ENCODE measurements around the gene SLC5A2.
A peak's percentile ranks its signal among the peaks of the same experiment; 100 is the strongest.

SLC5A2 gene

DNA sequence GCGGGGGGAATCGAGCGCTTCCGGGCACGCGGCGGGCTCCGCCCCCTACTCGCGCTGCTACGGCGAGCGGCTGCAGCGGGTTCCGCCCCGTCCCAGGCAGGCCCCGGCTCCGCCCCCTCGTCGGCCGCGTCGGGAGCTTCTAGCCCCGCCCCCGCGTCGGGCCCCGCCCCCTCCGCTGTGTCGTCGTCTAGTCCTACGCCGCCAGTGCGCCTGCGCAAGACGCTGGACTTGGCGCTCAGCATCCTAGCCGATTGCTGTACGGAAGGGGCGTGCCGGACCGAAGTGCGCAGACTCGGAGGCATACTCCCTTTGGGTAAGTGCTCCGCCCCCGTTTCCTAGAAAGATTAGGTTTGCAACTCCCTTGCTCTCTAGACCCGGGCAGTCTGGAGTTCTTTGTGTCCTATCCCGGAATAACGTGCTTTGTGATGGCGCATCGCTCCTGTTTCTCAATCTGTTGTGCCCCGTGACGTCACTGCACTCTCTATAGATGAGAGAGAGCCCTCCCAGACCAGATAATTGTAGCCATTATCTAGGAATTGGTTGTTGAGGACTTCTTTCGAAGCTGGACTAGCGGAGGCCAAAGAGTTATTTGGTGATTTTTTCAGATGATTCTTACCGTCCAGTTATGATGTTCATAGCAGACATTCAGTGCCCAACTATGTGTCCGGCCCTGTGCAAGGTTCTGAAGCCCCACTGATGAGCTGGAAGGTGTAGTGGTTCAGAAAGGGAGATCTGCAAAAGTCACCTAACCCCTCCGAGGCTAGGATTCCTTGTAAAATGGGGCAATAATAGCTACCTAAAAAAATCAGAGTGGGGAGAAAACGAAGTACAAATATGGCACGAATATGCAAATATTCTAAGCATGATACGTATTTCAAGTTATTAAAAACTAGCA lies 23.0 kb upstream of the SLC5A2 start:
- DNase-seq (ENCODE audit: low spot score) = peak; percentile 99

DNA sequence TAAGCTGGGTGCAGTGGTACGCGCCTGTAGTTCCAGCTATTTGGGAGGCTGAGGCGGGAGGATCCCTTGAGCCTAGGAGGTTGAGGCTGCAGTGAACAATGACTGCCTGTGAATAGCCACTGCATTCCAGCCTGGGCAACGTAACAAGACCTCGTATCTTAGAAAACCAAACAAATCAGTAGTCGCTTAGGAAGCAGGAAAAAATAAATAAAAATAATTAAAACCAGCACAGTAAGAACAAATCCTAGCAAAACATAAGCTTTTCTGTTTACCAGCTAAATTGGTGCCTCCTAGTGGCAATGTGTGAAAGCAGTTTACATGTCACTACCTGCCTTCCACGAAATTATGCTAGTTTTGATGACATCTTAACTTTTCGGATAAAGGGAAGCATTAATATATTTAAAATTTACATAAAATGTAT lies 22.3 kb upstream of the SLC5A2 start:
- peak; percentile 52 for DNase-seq (ENCODE audit: low spot score)

DNA sequence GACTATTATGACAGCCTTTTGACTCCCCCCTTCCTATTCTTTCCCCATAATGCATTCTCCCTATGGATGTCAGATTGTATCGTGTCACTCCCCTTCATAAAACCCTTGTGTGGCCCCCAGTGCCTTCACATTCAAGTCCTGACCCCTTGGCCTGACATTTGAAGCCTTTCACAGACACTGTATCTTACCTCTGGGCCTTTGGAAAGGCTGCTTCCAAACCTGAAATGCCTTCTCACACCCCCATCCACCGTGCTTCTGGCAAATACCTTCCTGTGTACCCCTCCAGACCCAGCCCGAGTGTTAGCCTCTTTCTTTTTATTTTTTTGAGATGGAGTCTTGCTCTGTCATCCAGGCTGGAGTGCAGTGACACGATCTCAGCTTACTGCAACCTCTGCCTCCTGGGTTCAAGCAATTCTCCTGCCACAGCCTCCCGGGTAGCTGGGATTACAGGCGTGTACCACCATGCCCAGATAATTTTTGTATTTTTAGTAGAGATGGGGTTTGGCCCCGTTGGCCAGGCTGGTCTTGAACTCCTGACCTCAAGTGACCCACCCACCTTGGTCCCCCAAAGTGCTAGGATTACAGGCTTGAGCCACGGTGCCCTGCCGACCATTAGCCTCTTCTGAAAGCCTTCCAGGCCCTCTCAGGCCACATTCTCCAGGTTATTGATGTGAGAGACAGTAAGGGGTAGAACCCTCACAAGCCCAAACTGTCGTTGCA lies 21.6 kb upstream of the SLC5A2 start:
- no peak for DNase-seq (ENCODE audit: low spot score)

DNA sequence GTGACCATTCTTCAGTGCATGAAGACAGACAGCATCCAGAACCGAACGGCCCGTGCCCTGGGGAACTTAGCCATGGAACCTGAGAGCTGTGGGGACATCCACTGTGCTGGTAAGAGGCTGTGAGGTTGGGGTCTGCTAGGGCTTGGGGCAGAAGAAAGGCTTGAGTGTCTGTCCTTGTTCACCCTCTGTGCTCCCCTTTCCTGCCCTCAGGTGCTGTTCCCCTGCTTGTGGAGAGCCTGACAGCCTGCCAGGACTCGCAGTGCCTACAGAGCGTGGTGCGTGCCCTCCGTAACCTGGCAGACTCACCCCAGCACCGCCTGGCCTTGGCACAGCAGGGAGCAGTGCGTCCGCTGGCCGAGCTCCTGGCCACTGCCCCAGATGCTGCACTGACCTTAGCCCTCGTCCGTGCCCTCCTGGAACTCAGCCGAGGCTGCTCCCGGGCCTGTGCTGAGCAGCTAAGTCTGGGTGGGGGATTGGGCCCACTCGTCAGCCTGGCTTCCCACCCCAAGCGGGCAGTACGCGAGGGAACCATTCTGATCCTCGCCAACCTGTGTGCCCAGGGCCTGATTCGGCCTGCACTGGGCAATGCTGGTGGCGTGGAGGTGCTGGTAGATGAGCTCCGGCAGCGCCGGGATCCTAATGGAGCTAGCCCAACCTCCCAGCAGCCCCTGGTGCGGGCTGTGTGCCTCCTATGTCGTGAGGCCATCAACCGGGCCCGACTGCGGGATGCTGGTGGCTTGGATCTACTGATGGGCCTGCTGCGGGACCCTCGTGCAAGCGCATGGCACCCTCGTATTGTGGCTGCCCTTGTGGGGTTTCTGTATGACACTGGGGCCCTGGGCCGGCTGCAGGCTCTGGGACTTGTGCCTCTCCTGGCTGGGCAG lies 20.8 kb upstream of the SLC5A2 start:
- DNase-seq (ENCODE audit: low spot score) = no peak

DNA sequence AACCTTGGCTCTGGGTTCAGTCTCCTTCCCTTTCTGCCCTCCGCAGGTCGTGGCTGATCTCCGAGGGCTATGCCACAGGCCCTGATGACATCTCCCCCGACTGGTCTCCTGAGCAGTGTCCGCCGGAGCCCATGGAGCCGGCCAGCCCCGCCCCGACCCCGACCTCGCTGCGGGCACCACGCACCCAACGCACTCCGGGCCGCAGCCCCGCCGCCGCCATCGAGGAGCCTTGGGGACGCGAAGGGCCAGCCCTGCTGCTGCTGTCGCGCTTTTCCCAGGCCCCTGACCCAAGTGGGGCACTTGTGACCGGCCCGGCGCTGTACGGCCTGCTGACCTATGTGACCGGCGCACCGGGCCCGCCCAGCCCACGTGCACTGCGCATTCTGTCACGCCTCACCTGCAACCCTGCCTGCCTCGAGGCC lies 18.6 kb upstream of the SLC5A2 start:
- no peak for DNase-seq (ENCODE audit: low spot score)

DNA sequence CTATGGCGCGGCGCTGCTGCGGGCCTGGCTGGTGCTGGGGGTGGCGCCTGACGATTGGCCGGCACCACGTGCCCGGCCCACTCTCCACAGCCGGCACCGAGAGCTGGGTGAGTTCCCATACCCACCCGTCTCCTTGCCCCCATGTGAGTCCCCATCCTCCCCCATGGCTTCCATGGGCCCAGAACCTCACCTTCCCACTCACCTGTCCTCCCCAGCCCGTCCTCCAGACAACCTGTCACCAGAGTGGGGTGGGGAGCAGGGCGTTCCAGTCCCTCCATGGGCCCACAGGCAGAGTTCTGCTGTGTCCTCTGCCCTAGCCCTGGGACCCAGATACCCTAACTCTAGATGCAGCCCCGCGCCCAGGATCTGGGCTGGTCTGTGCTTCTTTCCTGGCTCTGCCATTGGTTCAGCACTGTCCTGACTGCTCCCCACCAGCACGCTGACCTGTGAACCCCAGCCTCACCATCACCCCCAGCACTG lies 18.1 kb upstream of the SLC5A2 start:
- DNase-seq (ENCODE audit: low spot score) = no peak

DNA sequence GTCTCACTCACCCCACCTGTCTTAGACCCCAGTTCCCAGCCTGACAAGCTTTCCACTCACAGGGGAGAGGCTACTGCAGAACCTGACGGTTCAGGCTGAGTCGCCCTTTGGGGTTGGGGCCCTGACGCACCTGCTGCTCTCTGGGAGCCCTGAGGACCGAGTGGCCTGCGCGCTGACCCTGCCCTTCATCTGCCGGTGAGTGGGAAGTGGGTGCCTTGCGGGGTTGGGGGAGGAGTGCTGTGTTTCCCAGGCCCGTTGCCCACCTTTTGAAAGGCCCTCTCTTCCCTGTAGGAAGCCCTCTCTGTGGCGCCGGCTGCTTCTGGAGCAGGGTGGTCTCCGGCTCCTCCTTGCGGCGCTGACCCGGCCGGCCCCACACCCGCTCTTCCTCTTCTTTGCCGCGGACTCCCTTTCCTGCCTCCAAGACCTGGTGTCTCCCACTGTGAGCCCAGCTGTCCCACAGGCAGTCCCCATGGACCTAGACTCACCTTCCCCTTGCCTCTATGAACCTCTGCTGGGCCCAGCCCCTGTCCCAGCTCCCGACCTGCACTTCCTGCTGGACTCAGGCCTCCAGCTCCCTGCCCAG lies 17.0 kb upstream of the SLC5A2 start:
- DNase-seq (ENCODE audit: low spot score) = no peak

DNA sequence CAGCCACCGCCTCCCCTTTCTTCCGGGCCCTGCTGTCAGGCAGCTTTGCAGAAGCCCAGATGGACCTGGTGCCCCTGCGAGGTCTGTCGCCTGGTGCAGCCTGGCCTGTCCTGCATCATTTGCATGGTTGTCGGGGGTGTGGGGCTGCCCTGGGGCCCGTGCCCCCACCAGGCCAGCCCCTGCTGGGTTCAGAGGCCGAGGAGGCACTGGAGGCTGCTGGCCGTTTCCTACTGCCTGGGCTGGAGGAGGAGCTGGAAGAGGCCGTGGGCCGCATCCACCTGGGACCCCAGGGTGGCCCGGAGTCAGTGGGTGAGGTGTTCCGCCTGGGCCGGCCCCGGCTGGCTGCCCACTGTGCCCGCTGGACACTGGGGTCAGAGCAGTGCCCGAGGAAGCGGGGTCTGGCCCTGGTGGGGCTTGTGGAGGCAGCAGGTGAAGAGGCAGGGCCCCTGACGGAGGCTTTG lies 16.5 kb upstream of the SLC5A2 start:
- DNase-seq (ENCODE audit: low spot score) = no peak

DNA sequence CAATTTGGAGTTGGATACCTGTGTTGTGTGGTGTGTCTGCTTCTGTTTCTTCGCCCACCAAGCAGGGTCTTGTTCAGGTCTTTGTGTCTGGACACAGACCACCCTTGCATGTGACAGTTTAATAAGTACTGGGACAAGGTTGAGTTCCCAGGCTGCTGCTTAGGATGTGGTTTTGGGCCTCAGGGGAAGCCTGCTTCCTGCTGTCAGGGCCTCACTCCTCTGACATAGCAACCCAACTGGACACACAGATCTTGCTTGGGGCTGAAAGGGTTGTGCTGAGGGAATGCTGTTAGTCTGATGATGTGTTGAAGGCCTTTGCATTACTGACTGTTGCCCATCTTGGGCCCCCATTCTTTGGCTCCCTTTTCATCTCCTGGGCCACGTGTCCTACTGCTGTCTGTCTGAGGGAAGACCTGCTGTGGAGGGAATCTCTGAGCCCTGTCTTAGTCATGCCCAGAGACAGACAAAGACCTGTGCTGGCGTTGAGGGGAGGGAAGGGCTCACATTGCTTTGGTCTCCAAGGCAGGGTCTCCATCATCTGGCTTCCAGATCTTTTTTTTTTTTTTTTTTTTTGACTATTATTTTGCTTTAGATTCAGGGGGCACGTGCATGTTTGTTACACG lies 15.7 kb upstream of the SLC5A2 start:
- no peak for DNase-seq (ENCODE audit: low spot score)

DNA sequence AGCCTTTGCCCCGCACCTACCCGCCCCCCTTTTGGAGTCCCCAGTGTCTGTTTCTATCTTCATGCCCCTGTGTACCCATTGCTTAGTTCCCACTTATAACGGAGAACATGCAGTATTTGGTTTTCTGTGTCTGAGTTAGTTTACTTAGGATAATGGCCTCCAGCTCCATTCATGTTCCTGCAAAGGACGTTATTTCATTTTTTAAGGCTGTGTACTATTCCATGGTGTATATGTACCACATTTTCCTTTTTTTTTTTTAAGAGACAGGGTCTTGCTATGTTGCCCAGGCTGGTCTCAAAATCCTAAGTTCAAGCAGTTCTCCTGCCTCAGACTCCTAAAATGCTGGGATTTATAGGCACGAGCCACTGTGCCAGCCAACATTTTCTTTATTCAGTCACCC lies 15.1 kb upstream of the SLC5A2 start:
- no peak for DNase-seq (ENCODE audit: low spot score)

DNA sequence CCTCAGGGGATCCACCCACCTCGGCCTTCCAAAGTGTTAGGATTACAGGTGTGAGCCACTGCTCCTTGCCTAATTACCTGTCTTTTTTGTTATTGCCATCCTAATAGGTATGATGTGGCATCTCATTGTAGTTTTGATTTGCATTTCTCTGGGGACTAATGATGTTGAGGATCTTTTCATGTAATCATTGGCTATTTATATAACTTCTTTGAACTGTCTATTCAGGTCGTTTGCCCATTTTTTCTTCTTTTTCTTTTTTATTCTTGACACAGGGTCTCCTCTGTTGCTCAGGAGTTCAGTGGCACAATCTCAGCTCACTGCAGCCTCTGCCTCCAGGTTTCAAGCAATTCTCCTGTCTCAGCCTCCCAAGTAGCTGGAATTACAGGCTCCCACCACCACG lies 12.3 kb upstream of the SLC5A2 start:
- no peak for DNase-seq (ENCODE audit: low spot score)

DNA sequence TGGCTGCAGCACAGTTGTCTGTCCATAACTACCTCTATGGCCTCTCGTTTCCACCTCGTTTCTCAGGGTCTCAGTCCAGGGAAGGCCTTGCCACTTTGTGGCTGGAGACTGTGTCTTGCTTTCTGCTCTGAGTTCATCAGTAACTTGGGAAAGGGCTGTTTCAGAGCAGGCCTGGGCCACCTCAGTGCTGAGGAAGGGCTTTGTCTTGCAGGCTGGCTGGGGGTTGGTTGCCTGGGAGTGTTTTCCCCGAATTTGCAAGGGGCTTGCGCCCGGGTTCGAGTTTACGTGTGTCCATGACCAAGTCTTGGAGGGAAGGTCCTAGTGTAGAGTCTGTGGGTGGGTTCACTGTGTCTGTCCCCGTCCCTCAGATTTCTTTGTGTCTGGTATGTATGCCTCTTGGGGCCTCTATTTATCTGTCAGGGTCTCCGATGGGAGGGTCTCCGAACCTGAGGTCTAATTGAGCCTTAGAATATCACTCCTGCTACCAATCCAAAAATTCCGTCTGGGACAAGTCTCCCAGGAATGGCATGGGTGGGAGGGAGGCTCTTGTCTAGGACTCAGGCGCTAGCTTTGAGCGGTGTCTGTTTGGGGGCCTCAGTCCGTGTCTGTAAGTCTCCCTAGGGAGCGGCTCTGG lies 11.6 kb upstream of the SLC5A2 start:
- DNase-seq (ENCODE audit: low spot score) = no peak

DNA sequence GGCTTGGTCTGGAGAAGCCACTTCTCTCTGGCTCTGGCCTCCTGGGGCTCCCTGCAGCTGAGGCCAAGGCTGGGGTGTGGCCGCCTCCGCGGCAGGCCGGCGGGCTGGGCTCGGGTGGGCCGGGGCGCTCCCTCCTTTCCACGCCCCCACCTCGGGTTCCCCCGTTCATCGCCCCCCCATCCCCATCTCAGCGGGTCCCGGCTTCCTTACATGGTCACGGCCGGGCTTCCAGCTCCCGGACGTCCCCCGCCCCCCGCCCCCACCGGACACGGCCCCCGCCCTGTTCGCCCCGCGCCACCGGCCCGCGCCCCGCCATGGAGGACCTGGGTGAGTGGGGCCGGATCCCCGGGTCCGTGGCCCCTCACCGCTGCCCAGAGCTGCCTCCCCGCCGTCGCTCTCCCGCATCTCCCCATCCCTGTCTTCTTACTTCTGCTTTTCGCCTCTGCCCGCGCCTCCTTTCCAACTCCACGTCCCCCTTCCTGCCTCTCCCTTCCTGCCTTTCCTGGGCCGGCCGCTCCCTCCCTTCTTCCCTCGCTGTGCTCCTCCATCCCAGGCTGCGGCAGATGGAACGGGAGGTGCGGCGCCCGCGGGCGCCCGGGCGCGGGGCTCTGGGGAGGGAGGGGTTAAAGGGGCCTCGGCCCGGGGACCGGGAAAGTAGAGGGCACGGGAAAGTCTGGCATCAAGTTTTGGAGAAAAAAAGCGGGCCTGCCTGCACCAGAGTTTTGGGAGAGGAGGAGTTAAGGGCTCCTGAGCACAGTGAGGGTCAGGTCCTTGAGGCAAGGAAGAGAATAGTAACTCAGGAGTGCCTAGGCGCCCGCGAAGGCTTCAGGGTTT lies 10.8 kb upstream of the SLC5A2 start, which contains the start of gene TGFB1I1:
TGFB1I1 (plus strand) TSS at position 278 of the 834 bp plus-strand sequence; CDS start at position 315, 37 bp downstream.
- peak; percentile 55 for DNase-seq (ENCODE audit: low spot score)

DNA sequence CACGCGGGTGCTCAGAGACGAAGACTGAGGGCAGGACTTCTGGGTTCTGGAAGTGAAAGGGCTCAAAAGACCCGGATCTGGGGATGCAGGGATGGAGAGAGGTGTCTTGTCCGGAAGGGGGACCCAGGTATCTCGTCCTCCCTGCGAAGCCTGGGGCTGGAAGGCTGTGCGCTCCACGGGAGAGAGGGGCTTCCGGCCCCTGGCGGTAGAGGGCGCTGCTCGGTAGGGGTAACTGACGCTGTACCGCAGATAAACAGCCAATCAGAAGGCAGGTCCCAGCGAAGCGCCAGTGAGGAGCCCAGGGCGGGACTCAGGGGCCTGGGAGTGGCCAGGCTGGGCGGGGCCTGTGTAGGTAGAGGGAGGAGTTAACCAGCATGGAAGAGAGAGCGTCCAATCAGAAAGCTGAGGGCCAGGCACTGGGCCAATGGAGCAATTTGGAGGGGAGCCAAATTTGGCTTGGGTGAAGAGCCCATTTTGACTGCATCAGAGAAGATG lies 10.2 kb upstream of the SLC5A2 start:
- peak; percentile 89 for DNase-seq (ENCODE audit: low spot score)

DNA sequence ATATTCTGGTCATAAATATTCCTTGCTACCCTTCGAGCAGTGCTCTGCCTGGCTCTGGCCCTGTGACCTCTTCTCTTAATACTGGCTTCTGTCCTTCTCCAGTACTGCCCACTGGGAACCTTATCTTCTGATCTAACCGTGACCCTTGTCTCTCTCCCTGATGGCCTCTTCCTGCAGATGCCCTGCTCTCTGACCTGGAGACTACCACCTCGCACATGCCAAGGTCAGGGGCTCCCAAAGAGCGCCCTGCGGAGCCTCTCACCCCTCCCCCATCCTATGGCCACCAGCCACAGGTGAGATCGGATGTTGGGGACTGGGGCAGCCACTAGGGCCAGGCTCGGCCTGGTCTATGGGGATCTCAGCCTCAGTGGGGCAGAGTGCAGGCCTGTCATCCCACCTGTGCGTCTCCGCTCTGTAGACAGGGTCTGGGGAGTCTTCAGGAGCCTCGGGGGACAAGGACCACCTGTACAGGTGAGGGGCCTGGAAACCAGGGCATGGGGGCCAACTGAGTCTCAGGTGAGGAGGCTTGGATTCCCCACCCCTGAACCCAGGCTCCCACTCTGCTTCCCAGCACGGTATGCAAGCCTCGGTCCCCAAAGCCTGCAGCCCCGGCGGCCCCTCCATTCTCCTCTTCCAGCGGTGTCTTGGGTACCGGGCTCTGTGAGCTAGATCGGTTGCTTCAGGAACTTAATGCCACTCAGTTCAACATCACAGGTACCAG lies 9.5 kb upstream of the SLC5A2 start:
- DNase-seq (ENCODE audit: low spot score) = no peak

DNA sequence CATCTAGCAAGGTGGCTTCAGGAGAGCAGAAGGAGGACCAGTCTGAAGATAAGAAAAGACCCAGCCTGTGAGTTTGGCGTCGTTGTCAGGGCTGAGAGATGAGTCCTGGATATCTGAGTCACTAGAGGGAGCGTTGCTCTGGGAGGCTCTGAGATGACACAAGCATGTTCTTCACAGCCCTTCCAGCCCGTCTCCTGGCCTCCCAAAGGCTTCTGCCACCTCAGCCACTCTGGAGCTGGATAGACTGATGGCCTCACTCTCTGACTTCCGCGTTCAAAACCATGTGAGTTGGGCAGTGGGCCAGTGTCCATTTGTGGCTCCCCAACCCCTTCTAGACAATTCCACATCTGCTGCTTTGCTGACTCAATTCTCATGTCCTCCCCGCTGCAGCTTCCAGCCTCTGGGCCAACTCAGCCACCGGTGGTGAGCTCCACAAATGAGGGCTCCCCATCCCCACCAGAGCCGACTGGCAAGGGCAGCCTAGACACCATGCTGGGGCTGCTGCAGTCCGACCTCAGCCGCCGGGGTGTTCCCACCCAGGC lies 8.7 kb upstream of the SLC5A2 start:
- DNase-seq (ENCODE audit: low spot score) = no peak

DNA sequence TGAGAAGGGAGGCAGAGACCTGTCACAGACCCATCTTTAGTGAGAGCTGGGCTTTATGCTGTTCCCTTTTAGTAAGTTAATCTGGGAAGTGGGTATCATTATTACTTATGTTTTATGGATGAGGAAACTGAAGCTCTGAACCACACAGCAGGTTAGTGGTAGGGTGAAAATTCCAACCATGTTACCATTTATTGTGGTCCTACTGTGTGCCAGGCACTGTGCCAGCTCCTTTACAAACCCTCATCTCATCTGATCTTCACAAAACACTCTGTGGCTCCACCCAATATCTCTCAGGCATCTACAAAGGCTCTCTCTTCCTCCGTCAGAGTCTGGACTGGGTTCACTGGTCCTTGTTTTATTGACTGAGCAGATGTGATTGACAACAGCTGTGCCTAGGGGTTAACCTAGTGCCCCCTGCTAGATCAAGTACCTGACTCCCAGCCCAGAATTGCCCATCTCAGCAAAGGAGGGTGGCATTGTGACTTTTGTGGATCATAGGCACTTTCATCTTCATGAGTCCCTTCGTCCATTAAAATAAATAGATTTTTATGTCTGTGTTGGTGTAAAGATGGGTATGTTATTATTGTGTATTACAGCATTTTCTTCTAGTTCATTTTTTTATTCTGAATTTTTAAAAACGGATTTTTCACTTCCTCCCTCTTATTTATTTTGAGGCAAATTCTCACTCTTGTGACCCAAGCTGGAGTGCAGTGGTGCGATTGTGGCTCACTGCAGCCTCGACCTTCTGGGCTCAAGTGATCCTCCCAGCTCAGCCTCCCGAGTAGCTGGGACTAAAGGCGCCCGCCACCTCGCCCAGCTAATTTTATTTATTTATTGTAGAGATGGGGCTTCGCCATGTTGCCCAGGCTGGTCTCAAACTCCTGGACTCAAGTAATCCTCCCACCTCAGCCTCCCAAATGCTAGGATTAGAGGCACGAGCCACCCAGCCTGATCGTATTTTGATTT lies 7.9 kb upstream of the SLC5A2 start:
- no peak for DNase-seq (ENCODE audit: low spot score)
